RPMI7951 (cell line): Measurements from ENCODE around the gene TRAF4. TPM values are rescaled to one million over a fixed set of nuclear protein-coding genes. Genes with fewer than 3 reads are reported as not detected.
"Not testable (repeated sequence)": the region's sequence is repeated elsewhere in the genome, so short reads cannot be mapped to it uniquely, and the experiment has no call there.

Experiments
- DNase-seq: peaks from one replicate; pipeline ENCODE4 v3.0.0-alpha.2; 2012; ENCODE audit warnings: low read depth
- total RNA-seq: library from RNA; depleted of rRNA; stranded (reverse); fragments of >200 nt; shearing (Covaris generic); gene quantifications from 2 replicates; pipeline ENCODE4 v1.2.3, GENCODE V29; 2014

The TRAF4 gene
- total RNA-seq, 1 experiment from 2014 or later = 25.5 TPM

DNA sequence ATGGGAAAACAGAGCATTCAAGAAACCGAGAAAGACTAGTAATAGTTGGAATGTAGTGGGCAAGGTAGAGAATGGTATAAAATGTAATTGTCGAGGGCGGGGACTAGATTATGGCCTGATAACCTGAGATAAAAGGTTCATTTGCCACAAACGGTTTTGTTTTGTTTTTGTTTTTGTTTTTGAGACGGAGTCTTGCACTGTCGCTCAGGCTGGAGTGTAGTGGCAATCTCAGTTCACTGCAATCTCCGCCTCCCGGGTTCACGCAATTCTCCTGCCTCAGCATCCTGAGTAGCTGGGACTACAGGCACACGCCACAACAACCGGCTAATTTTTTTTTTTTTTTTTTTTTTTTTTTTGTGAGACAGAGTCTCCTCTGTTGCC, 13.9 kb upstream of the TRAF4 start:
- no peak for DNase-seq

GRCh38 chr17:28733346-28733745, 10.5 kb upstream of the TRAF4 start:
- DNase-seq = no peak

DNA sequence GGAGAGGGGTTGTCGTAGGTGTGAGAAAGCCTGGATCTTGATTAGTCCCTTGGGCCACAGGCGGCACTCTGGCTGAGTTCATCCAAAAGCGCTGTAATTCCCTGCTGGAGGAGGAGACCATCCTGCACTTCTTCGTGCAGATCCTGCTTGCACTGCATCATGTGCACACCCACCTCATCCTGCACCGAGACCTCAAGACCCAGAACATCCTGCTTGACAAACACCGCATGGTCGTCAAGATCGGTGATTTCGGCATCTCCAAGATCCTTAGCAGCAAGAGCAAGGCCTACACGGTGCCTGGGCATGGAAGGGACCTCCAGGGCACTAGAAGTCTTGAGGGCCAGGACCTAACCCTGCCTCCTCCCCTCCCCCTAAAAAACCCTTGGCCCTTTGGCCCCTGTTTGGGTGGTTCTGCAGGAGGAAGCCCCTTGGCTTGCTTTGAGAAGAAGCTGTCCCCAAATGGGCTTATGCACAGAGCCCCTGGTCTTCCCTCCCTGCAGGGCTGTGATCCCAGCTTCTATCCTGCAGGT, 9.0 kb upstream of the TRAF4 start:
- no peak for DNase-seq

DNA sequence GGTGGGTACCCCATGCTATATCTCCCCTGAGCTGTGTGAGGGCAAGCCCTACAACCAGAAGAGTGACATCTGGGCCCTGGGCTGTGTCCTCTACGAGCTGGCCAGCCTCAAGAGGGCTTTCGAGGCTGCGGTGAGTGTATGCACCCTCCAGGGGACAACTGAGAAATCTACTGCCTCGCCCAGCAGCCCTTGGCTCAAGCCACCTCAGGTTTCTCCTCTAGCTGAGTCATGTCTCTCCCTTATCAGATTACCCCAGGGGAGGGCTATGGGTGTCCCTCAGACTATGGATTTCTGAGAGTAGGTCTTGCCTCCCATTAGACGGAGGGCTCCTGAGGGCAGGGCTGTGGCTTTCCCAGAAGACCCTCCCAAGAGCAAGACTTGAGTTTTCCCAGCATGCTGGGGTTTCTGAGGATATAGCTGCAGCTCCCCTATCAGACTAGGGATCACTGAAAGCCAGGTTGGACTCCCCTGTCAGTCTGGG, 8.5 kb upstream of the TRAF4 start:
- DNase-seq = peak; percentile 48

DNA sequence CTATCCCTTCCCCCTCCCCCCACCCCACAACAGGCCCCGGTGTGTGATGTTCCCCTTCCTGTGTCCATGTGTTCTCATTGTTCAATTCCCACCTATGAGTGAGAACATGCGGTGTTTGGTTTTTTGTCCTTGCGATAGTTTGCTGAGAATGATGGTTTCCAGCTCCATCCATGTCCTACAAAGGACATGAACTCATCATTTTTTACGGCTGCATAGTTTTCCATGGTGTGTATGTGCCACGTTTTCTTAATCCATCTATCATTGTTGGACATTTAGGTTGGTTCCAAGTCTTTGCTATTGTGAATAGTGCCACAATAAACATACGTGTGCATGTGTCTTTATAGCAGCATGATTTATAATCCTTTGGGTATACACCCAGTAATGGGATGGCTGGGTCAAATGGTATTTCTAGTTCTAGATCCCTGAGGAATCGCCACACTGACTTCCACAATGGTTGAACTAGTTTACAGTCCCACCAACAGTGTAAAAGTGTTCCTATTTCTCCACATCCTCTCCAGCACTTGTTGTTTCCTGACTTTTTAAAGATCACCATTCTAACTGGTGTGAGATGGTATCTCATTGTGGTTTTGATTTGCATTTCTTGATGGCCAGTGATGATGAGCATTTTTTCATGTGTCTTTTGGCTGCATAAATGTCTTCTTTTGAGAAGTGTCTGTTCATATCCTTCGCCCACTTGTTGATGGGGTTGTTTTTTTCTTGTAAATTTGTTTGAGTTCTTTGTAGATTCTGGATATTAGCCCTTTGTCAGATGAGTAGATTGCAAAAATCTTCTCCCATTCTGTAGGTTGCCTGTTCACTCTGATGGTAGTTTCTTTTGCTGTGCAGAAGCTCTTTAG, 7.7 kb upstream of the TRAF4 start:
- not testable (repeated sequence) for DNase-seq

DNA sequence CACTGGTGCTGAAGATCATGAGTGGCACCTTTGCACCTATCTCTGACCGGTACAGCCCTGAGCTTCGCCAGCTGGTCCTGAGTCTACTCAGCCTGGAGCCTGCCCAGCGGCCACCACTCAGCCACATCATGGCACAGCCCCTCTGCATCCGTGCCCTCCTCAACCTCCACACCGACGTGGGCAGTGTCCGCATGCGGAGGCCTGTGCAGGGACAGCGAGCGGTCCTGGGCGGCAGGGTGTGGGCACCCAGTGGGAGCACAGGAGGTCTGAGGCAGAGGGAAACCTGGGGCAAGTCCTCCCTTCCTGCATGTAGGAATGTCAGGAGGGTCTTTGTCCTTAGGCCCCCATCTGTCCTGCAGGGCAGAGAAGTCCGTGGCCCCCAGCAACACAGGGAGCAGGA, 6.5 kb upstream of the TRAF4 start:
- no peak for DNase-seq

DNA sequence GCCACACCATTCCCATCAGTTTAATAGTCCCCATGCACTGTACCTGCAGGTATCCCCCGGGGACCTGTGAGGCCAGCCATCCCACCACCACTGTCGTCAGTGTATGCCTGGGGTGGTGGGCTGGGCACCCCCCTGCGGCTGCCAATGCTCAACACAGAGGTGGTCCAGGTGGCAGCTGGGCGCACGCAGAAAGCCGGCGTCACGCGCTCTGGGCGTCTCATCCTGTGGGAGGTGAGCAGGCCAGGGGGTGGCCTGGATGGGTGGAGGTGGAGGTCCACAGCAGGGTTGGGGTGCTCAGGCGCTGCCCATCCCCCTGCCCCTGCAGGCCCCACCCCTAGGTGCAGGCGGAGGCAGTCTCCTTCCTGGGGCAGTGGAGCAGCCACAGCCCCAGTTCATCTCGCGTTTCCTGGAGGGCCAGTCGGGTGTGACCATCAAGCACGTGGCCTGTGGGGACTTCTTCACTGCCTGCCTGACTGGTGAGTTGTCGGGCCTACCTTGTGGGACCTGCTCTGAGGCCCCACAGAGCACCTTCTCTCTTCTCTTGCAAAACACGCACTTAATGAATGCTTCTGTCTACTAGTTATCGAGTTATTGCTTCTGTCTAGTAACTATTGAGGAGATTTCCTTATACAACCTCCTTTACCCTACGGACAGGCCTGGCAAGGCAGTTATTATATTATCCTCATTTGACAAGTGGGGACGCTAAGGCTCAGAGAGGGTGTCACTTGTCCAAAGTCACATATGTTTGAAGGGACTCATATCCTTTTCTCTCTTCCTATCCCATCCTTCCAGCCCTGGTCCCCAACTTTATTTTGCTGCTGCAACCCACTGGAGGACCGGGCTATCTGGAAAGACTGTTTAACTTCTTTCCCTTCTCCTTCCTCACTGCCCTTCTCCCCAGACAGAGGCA, 5.8 kb upstream of the TRAF4 start:
- DNase-seq = no peak

DNA sequence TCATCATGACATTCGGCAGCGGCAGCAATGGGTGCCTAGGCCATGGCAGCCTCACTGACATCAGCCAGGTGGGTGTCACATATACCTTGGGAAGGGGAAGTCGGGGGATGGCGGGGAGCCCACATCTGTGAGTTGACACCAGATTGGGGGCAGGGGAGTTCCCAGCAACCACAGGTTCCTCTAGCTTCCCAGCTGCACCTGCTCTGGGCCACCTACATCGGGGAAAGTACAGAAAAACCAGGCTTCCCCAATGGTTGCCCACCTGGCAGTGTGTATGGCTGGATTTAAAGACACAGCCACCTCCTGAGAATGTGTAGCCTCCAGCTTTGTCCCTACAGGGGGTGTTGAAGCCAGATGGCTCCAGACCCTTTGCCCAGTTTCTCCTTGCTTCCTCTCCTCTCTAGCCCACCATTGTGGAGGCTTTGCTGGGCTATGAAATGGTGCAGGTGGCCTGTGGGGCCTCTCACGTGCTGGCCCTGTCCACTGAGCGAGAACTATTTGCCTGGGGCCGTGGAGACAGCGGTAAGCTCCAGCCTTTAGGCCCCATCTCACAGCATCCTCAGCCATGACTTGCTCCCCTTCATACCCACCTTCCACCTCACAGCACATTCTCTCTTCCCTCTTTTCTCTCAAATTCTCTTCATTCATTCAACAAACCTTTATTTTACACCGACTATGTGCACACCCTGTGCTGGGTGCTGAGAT, 5.0 kb upstream of the TRAF4 start:
- DNase-seq = no peak

GRCh38 chr17:28740406-28741357, 3.1 kb upstream of the TRAF4 start:
- DNase-seq = no peak

DNA sequence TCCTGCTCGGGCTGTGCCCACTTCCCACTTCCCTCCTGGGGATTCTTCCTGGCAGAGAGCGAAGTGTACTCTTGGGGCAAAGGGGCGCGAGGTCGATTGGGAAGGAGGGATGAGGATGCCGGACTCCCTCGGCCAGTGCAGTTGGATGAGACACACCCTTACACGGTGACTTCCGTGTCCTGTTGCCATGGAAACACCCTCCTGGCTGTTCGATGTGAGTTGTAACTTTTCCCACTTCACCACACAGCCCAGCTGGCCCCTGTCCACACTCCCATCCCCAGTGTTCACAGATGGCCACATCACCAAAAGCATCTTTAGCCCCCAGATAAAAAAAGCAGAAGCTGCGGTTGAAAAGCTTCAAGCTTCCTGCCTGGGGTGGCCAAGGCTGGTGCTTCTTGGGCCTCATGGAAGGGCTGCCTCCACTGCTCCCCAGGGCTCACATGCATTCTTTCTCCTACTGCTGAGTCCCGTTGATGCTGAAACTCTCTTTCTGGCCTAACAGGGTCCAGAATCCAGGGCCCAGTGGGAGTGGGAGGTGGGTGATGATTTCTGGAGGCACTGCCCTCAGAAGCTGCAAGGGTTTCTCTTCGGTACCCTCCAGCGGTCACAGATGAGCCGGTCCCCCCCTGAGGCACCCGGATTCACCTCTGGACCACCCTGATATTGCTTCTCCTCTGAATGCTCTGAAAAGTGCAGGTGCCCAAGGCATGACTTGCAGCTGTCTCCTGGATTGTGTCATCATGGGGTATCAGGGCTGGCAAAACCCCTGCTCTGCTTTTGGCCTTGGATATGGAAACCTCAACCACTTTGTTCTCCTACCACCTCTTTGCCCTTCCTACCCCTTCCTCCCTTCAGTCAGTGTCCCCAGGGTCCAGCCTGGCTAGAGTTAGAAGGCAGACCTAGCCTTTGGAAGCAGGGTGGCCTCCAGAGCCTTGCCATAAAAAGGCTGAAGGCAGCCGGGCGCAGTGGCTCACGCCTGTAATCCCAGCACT, 2.2 kb upstream of the TRAF4 start:
- no peak for DNase-seq

GRCh38 chr17:28744104-28744971, 527 bp downstream of the TRAF4 start:
- peak; percentile 39 for DNase-seq

DNA sequence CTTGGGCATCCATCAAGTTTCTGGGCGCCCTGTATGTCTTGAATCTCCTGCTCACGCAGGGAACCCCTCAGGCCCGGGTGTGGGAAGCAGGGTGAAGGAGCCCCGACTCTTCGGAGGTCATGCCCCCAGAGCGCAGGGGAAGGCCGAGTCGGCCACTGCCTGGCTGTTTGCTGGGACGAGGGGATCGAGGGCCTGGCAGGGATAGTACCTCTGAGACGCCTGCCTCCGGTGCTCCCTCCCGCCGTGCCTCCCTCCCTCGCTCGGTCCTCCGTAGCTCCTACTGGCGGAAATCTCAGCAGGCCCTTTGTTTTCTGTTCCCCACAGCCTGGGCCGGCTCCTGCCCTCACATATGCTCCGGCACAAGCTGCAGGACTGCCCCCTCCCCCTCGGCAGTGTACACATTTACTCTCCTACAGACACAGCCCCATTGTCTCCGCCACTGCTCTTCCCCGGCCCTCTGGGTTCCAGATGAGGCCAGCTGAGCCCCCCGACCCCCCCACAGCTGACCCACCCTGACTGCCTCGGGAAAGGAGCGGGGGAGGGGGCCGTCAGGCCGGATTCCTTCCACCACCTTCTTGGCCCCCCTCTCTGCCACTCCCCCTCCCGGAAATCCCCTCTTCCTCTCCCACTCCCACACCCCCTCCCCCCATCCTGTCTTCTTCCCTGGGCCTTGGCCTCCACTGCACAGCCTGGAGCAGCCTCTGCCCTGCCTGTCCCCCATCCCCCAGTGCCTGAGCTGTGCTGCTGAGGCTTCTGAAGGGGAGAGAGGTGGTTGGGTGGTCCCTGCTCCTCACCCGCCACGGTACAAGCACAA, 1.4 kb downstream of the TRAF4 start:
- peak; percentile 58 for DNase-seq

GRCh38 chr17:28745786-28746411, 2.1 kb downstream of the TRAF4 start:
- peak; percentile 11 for DNase-seq

- no peak for DNase-seq
These were observed 2.8 kb downstream of the TRAF4 start for GRCh38 chr17:28746611-28747050.

GRCh38 chr17:28747051-28747691, 3.4 kb downstream of the TRAF4 start:
- DNase-seq = no peak
